Measurements from ENCODE around the gene SLC35A5.

The SLC35A5 gene

DNA sequence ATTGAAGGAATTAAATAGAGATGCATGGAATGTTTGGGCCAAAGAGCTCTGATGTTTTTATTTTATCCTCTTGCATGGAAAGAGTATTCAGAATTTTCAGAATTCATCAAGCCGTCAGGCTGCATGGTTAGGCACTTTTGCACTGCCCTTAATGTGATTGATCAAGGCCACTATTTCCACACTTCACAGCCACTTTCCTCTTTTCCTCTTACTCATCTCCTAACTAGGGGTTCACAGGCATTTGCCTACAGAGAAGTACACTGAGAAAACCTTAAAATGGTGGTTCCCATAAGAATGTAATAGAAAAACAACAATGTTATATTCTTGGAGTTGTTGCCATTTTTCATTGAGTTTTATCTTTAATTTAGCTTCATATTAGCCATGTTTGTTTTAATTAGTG lies 10.9 kb downstream of the SLC35A5 start:
- DNase-seq (ENCODE audit: low spot score), result no peak

- no peak for DNase-seq (ENCODE audit: low spot score)
Observed at GRCh38 chr3:112579232-112579631, 17.4 kb downstream of the SLC35A5 start.

GRCh38 chr3:112579697-112580096 lies 17.9 kb downstream of the SLC35A5 start:
- no peak for DNase-seq (ENCODE audit: low spot score)

DNA sequence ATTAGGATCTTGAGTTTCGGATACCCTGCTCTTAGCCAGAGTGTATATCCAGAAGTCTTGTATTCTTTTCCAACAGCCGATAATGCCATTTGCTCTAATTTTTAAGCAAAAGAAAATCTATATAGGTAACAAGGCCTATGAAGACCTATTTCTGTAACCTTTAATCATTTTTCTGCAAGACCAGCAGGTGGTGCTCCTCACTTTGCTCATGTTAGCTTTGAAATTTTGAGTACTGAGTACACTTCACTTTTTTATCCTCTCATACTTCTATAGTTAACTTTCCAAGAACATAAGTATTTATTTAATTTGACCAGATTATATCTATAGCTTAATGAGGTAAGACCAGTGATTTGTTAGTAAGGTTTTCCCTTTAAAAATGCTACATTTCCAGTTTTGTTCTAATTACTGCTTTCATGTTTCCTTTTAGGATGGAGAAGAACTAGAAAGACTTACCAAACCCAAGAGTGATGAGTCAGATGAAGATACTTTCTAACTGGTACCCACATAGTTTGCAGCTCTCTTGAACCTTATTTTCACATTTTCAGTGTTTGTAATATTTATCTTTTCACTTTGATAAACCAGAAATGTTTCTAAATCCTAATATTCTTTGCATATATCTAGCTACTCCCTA lies 20.5 kb downstream of the SLC35A5 start:
- no peak for DNase-seq (ENCODE audit: low spot score)

GRCh38 chr3:112583105-112583504 lies 21.3 kb downstream of the SLC35A5 start:
- no peak for DNase-seq (ENCODE audit: low spot score)

- no peak for DNase-seq (ENCODE audit: low spot score)
Observed at GRCh38 chr3:112585782-112586181, 23.9 kb downstream of the SLC35A5 start.

DNA sequence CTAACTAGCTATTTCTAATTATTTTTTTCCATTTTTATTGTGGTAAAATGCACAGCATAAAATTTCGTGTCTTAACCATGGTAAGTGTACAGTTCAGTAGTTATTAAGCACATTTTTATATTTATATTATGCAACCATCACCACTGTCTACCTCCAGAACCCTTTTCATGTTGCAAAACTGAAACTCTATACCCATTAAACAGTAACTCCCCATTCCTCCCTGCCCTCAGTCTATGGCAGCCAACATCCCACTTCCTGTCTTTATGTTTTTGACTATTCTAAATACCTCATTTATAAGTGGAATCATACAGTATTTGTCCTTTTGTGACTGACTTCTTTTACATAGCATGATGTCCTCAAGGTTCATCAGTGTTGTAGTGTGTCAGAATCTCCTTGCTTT lies 25.5 kb downstream of the SLC35A5 start:
- no peak for DNase-seq (ENCODE audit: low spot score)

GRCh38 chr3:112593258-112593657 lies 31.4 kb downstream of the SLC35A5 start:
- no peak for DNase-seq (ENCODE audit: low spot score)

DNA sequence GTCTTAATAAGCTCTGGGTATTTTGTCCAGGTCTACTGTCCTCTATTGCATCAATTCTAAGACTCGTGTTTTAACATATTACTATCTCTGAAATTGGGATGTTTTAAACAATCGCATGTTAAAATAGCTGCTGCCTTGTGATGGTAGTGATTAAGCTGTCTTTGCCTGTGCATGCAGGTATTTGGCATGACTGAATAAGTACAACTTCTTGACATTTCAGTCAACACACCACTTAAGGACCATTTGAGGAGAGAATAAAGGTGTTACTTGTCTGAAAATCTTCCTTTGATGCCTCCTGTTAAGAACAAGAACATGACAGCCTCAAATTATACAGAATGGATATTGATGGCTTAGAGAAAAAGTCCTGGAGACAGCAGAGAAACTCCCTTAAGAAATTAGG lies 33.0 kb downstream of the SLC35A5 start:
- no peak for DNase-seq (ENCODE audit: low spot score)

GRCh38 chr3:112597945-112598344 lies 36.1 kb downstream of the SLC35A5 start:
- DNase-seq (ENCODE audit: low spot score), result no peak

DNA sequence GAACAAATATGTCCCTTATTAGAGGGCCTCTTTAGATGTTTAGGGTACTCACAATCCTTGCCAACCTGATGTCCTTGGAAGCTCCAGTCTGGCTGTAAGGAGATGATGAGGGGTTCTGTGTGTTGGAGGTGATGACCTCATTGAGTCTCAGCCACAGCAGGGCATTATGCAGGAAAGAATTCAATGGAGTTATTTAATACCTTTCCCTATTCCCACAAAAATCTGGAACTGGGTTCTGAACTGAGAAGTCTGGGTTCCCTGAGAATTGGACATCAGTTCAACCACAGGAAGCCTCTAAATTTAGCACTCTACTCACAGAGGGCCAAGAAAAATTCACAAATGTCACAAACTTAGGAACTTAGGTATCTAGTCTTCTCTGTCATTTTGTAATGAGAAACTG lies 36.9 kb downstream of the SLC35A5 start:
- no peak for DNase-seq (ENCODE audit: low spot score)

DNA sequence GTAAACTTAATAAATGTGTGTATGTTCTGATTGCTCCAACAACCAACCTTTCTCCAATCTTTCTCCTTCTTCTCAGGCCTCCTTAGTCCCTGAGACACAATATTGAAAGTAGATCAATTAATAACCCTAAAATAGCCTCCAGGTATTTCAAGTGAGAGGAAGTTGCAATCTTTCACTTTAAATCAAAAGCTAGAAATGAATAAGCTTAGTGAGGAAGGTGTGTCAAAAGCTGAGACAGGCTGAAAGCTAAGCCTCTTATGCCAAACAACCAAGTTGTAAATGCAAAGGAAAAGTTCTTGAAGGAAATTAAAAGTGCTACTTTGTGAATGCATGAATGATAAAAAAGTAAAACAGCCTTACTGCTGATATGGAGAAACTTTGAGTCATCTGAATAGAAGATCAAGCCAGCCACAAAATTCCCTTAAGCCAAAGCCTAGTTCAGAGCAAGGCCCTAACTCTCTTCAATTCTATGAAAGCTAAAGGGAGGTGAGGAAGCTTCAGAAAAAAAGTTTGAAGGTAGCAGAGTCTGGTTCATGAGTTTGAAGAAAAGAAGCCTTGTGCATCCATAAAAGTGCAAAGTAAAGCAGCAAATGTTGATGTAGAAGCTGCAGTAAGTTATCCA lies 40.5 kb downstream of the SLC35A5 start:
- DNase-seq (ENCODE audit: low spot score), result no peak

DNA sequence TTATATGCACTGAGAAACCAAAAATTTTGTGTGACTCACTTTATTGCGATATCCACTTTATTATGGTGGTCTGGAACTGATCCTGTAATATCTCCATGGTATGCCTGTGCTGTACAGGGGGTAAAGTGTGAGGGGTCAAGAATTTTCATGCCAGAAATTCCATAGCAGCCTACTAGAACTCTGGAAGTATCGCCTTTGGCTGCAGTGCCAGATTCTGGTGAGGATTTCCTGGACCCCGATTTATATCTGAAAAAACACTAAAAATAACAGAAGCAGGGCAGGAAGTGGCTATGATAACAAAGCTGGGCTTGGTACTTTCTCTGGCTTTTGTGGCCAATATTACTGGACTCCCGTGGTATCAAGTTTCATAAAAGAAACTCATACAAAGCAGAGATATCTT lies 42.7 kb downstream of the SLC35A5 start:
- no peak for DNase-seq (ENCODE audit: low spot score)

- DNase-seq (ENCODE audit: low spot score), result no peak
Observed at GRCh38 chr3:112605285-112605684, 43.4 kb downstream of the SLC35A5 start.

DNA sequence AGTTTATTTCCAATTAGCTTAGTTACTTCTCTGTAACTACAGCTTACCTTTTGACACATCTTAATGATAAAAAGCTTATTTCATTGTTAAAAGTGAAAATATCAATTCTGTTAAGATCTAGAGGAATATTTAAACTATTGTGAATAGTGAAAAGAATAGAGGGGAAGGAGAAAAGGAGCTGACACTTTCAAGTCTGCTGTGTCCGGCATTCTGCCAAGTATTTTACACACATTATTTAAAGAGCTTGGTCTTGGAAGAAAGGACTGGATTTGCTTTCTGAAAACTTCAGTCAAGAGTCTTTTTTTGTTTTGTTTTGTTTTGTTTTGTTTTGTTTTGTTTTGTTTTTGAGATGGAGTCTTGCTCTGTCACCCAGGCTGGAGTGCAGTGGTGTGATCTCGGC lies 44.3 kb downstream of the SLC35A5 start:
- no peak for DNase-seq (ENCODE audit: low spot score)

- DNase-seq (ENCODE audit: low spot score), result no peak
Observed at GRCh38 chr3:112607863-112608262, 46.0 kb downstream of the SLC35A5 start.

GRCh38 chr3:112610121-112610520 lies 48.3 kb downstream of the SLC35A5 start:
- DNase-seq (ENCODE audit: low spot score), result no peak

DNA sequence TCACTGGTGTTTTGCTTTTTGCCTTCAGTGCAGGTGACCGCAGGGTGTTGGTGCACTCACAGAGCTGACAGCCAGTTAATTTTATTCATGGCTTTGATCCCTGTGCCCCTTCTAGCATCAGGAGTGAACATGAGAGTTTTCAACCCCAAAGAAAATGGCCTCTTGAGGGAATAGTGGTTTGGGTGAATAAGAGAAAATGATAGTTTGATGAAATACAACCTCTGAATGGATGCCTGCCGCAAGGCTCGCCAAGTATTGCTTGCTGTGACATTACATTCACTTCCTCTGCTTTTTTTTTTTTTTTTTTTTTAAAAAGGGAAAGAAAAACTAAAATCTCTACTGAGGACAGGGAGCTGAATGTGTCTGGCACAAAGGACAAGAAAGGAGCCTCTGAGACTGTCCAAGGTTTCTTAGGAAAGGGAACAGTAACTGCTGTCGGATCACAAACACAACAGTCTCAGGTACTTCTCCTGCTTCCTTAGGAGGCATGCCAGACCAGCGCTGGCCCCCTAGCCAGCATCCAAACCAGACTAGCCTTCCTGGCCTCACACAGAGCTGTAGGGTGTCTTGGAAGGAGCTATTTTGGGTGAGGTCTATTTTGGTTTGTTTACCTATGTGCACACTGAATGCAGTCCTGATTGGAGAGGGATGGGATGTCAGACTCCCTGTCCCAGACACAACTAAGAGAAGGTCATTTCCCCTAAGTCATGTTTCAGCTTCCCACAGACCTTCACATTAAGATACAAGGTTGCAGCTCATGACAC lies 50.1 kb downstream of the SLC35A5 start:
- no peak for DNase-seq (ENCODE audit: low spot score)

GRCh38 chr3:112615989-112616731 lies 54.3 kb downstream of the SLC35A5 start:
- DNase-seq (ENCODE audit: low spot score), result no peak

DNA sequence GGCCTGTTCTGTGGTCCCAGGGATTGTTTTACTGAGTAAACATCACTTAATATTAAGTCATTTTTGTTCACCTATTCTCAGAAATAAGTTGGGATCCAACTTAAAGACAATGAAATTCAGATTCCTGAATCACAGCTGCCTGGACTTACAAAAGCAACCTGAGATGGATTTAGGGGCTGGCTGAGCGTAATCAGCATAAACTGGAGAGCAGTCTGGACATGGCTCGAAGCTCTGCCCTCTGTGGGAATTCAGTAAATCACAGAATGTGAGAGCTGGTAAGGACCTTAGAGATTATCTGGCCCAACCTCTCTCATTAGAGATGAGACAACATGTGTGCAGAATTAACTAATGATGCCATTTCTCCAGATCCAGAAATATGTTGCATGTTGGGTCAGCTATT lies 55.4 kb downstream of the SLC35A5 start:
- no peak for DNase-seq (ENCODE audit: low spot score)

GRCh38 chr3:112619295-112619694 lies 57.5 kb downstream of the SLC35A5 start:
- DNase-seq (ENCODE audit: low spot score), result no peak

DNA sequence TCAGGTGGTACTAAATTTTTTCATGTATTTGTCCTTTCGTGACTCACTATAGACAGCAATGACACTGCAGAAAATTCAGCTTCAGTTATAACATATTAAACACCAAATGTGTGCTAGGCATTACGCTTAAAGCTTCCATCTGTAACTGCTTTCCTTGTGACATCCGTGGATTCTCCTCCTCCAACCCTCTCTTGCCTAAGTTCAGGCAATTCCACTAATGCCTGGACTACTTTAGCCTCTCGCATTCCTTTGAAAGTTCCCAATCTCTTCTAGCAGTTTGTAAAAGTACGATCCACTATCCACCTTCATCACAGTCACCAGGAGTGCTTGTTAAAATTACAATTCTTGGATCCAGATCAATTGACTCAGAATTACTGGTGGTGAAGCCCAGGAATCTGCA lies 61.4 kb downstream of the SLC35A5 start:
- DNase-seq (ENCODE audit: low spot score), result no peak

DNA sequence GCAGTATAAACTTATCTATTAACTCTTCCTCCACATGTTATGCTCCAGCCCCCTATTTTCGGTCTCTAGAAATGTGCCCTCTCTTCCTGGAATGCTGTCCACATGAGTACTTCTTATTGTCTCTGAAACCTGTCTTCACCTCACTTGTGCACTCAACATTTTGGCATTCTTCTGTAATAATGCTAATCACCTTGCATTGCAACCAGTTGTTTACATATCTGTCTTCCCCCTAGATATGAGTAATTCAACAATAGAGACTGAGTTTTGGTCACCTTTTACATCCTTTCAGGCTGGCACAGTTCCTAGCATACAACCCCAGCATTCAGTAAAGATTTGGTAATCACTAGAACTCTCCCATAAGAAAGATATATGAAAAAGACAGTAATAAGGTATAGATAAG lies 61.9 kb downstream of the SLC35A5 start:
- no peak for DNase-seq (ENCODE audit: low spot score)
